Gastrocnemius medialis (tissue), 4 donors: ENCODE results near the gene ARHGAP36. TPM values are rescaled to one million over a fixed set of nuclear protein-coding genes. Genes with fewer than 3 reads are reported as not detected.

Experiments used
- ATAC-seq, 2 donors: fragments of 150-250 bp; one replicate each; pipeline ENCODE4 v1.9.1; 2016
- DNase-seq, 2 donors: peaks; one replicate each; pipeline ENCODE4 v3.0.0-alpha.2; 2019
- H3K27ac ChIP-seq, 4 donors: fragments of 200-600 bp; sonication (generic); 1 replicate in 1 of 4; 2 replicates in 3 of 4; pipeline ENCODE4 v1.5.1; 2016 to 2018; ENCODE audit warnings: mild to moderate bottlenecking in 2 of 4, moderate library complexity in 1 of 4
- H3K27me3 ChIP-seq, 3 donors: fragments of 200-600 bp; sonication (generic) in 2 of 3; 1 replicate in 1 of 3; 2 replicates in 2 of 3; pipeline versions ENCODE4 v1.5.1 to v1.6.0; 2016 to 2019; ENCODE audit warnings: mild to moderate bottlenecking in 1 of 3, moderate library complexity in 1 of 3
- H3K36me3 ChIP-seq, 2 donors: fragments of 200-600 bp; sonication (generic) in 1 of 2; one replicate each; pipeline ENCODE4 v1.5.1; 2017 to 2018
- H3K4me1 ChIP-seq, 2 donors: fragments of 200-600 bp; sonication (generic) in 1 of 2; one replicate each; pipeline ENCODE4 v1.5.1; 2016 to 2017; ENCODE audit warnings: mild to moderate bottlenecking in 2 of 2
- H3K4me3 ChIP-seq, 4 donors: fragments of 200-600 bp; sonication (generic) in 3 of 4; 1 replicate in 1 of 4; 2 replicates in 3 of 4; pipeline ENCODE4 v1.5.1; 2016 to 2019; ENCODE audit warnings: mild to moderate bottlenecking in 2 of 4
- H3K9me3 ChIP-seq, 3 donors: fragments of 200-600 bp; sonication (generic) in 2 of 3; 1 replicate in 1 of 3; 2 replicates in 2 of 3; pipeline ENCODE4 v1.5.1; 2016 to 2019
- CTCF ChIP-seq, 5 experiments: fragments of 450-650 bp in 3 of 5; fragments of 200-600 bp in 2 of 5; sonication (generic) in 2 of 5; IDR thresholded peaks in 4 of 5; conservative IDR thresholded peaks in 1 of 5; 1 replicate in 4 of 5; 2 replicates in 1 of 5; pipeline ENCODE4 v1.5.1; 2016 to 2019; ENCODE audit warnings: antibody characterized with exemption in 5 of 5, mild to moderate bottlenecking in 3 of 5, moderate library complexity in 3 of 5
- POLR2A ChIP-seq, 2 donors: fragments of 450-650 bp; IDR thresholded peaks; one replicate each; pipeline ENCODE4 v1.6.1; 2017; ENCODE audit warnings: antibody characterized with exemption in 2 of 2, mild to moderate bottlenecking in 2 of 2, moderate library complexity in 2 of 2
- in situ Hi-C, 4 donors: fragments of 200-750 bp; cut with MboI; loops; one replicate each; pipeline versions ENCODE4 v1.15.0 to v1.8.0; 2017; ENCODE audit warnings: low sequenced_read_pairs in 4 of 4
- intact Hi-C: fragments of 100-400 bp; cut with DNase I; formaldehyde crosslinking; loops from one replicate; pipeline ENCODE4 v1.15.1; 2023; ENCODE audit warnings: low total_unique reads
- total RNA-seq, 4 donors: library from RNA; depleted of rRNA; stranded (reverse); fragments of >200 nt; gene quantifications; one replicate each; pipeline versions ENCODE4 v1.1.0 to v1.2.3, GENCODE V29; 2016

Gene ARHGAP36
- total RNA-seq, 4 donors from 2014 or later = 0.41 to 2.7 (median 0.93) TPM

GRCh38 chrX:131139072-131139471 lies 80.9 kb downstream of the ARHGAP36 start:
- in situ Hi-C loops (no loop called here), intact Hi-C loops (no loop called here)
- TF ChIP-seq POLR2A (IDR thresholded peaks at IDR 0.05) = no peak
- TF ChIP-seq CTCF (IDR thresholded peaks at IDR 0.05 in 4 of 5, conservative IDR thresholded peaks at IDR 0.05 in 1 of 5) = no peak
- H3K27ac ChIP-seq = no peak overlapping the region
- no peaks in the 10 kb centered on the region for H3K9me3 ChIP-seq
- ATAC-seq (no peak), DNase-seq (no peak)
- H3K36me3 ChIP-seq = no peaks in the 10 kb centered on the region
- no peaks in the 10 kb centered on the region for H3K4me1 ChIP-seq
- no peak overlapping the region for H3K4me3 ChIP-seq
- H3K27me3 ChIP-seq = no peaks in the 10 kb centered on the region

Other genes with a start within 250 kb of the ARHGAP36 start
- gene ENOX2, start 155.1 kb upstream of the ARHGAP36 start, total RNA-seq = 10 to 100 TPM in 1 of 4 donors, 1 to 10 TPM in 3; 7.2 to 10.9 (median 7.9) TPM
- under 1 TPM in 1 of 4 donors, not detected in 3; 0.56 TPM for gene IGSF1, start 231.0 kb downstream of the ARHGAP36 start, total RNA-seq